HG02759 (cell line): ENCODE measurements around the gene DCST1.
"Not testable (repeated sequence)": the region's sequence is repeated elsewhere in the genome, so short reads cannot be mapped to it uniquely, and the experiment has no call there.

ENCODE experiments used
- ATAC-seq: cut with Tn5 transposase; IDR thresholded peaks from one replicate; pipeline ENCODE4 v1.9.1; 2021; ENCODE audit warnings: mild to moderate bottlenecking, moderate library complexity; ENCODE audit not compliant: unreplicated experiment

DCST1 gene

DNA sequence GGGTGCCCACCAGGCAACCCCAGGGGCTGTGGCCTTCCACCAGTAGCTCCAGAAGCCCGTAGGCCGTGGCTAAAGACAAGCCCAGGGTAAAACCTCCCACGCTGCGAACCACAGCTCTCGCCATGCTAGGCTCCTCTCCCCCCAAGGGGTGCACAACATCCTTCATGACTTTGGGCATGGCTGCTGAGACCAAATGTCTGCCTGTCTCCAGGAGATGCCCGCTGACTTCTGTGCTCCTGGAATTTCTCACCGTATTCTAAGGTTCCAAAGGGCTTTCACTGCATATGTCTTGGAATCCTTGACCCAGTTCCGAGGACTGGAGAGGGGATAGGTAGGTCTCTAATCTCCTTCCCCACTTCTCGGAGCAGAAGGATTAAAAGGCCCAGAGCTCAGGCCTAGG is at the start of gene DCST1, which contains the start of gene DCST2:
Gene DCST1, plus strand, starts transcription at position 301 of the 400 bp plus-strand sequence. CDS start 213 bp downstream, outside the sequence.
Gene DCST2, minus strand, starts transcription at position 258 of the 400 bp plus-strand sequence. Its CDS starts 80 bp downstream, at position 178.
- no peak for ATAC-seq

DNA sequence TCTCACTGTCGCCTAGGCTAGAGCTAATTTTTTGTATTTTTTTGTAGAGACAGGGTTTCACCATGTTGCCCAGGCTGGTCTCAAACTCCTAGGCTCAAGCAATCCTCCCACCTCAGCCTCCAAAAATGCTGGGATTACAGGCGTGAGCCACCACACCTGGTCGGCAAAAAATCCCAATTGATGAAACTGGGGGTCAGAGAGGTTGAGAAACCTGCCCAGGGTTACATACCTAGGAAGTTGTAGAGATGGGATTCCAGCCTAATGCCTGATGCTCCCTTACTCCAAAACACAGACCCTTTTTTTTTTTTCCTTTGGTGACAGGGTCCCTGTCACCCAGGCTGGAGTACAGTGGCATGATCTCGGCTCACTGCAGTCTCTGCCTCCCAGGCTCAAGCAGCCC is 46.9 kb upstream of the DCST1 start:
- ATAC-seq: not testable (repeated sequence)

DNA sequence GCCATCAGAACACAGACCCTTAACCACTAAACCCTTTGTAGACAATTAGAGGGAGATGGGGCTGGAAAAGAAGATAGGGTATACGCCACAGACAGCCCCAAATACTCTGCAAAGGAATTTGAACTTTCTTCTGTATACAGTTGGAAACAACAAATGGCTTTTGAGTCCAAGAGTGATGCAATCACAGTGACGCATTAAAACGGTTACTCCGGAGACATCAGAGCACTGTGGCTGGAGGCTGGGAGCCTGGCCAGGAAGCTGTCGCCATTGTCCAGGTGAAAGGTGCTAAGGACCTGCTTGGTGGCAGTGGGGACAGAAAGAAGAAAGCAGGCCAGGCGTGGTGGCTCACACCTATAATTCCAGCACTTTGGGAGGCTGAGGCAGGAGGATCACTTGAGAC is 46.3 kb upstream of the DCST1 start:
- no peak for ATAC-seq

- ATAC-seq: no peak
Observed at GRCh38 chr1:154988058-154988954, 45.3 kb upstream of the DCST1 start.

GRCh38 chr1:154989195-154989860 is 44.3 kb upstream of the DCST1 start:
- no peak for ATAC-seq

DNA sequence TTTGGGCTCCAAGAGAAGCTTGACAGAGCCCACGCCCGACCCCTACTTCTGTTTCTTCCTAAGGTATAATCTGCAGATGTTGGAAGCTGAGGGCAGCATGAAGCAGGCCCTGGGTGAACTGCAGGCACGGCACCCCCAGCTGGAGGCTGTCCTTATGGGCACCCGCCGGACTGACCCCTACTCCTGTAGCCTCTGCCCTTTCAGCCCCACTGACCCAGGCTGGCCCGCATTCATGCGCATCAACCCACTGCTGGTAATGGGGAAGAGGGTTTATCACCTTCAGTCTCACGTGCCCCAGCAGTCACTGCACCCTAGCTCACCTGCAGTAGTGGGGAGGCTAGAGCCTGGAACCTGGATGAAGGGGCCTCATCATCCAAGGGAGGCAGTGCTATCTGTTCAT is 43.3 kb upstream of the DCST1 start:
- no peak for ATAC-seq

DNA sequence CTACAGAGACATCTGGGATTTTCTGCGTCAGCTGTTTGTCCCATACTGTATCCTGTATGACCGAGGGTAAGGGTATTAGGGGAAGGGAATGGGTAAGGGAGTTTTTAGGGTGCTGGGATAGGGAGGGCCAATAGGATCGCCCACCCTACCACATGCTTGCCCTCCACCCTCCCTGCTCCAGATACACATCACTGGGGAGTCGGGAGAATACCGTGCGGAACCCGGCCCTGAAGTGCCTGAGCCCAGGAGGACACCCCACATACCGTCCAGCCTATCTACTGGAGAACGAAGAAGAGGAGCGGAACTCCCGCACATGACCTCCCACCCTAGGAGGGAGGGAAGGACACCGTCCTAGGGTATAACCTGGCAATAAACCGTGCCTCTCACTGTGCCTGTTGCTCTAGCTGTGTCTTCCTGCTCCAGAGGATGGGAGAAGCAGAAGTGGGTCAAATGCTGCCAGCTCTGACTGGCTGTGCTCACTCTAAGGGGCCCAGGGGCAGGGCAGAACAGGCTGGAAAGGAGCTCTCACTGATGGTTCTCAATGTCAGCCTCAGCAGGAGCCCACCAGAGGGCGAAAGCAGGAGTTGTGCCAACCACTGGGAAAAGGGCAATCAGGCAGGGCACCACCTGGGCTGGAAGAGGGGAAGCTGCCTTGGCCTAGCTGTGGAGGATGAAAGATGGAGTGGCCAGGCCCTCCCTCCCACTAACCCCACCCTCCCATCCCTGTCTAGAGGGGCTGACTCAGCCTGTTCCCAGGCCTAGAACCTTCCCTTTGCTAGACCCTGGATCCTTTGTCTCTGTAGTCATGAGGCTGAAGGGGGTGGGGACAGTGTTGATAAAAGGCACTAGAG is 40.7 kb upstream of the DCST1 start:
- ATAC-seq: no peak

DNA sequence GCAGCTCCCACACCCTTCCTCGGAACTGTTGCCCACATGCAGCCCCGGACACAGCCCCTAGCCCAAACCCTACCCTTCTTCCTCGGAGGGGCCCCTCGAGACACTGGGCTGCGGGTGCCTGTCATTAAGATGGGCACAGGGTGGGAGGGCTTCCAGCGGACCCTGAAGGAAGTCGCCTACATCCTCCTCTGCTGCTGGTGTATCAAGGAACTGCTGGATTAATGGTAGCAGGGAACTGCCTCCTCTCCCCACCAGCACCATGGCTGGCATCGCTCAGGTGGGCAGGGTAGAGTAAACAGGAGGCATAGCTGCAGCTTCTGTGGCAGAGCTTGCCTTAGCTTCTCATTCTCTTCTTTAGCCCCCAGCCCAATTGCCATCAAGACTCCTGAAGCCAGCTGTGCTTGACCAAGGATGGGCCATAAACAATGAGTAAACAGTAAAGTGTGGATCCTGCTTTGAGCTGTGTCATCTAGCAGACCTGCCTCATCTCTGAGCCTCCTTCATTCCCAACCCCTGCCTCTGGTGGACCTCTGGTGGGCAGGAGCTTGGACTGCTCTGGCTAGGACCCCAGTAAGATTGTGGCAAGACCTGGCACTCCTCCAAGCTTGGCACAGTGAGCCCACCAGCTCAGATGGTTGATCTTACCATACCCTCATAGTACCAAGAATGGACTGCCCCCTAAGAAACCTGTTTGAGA is 39.9 kb upstream of the DCST1 start, which contains the start of gene LENEP:
Gene LENEP, plus strand, starts transcription at position 15 of the 697 bp plus-strand sequence. Its CDS starts 22 bp downstream, at position 37.
- ATAC-seq: no peak

- ATAC-seq: no peak
Observed at GRCh38 chr1:154994269-154994587, 39.4 kb upstream of the DCST1 start.

DNA sequence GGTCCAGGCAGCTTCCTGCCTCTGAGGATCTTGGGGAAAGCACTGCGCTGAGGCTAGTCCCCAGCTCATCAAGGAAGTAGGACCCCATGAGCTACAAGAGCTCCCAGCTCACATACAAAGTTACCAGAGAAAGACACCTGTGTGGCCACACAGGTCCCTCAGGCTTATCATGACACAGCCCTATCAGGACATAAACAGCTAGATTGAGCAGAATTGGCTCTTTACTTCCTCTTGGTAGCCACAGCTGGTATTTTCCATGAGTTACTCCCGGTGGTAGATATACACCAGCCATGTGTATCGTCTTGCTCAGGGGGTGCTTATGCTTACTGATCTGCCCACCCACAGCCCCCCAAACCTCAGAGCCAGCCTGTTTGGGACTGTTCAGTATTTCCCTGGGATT is 39.0 kb upstream of the DCST1 start:
- no peak for ATAC-seq

- not testable (repeated sequence) for ATAC-seq
Observed at GRCh38 chr1:154995301-154995983, 38.2 kb upstream of the DCST1 start.

DNA sequence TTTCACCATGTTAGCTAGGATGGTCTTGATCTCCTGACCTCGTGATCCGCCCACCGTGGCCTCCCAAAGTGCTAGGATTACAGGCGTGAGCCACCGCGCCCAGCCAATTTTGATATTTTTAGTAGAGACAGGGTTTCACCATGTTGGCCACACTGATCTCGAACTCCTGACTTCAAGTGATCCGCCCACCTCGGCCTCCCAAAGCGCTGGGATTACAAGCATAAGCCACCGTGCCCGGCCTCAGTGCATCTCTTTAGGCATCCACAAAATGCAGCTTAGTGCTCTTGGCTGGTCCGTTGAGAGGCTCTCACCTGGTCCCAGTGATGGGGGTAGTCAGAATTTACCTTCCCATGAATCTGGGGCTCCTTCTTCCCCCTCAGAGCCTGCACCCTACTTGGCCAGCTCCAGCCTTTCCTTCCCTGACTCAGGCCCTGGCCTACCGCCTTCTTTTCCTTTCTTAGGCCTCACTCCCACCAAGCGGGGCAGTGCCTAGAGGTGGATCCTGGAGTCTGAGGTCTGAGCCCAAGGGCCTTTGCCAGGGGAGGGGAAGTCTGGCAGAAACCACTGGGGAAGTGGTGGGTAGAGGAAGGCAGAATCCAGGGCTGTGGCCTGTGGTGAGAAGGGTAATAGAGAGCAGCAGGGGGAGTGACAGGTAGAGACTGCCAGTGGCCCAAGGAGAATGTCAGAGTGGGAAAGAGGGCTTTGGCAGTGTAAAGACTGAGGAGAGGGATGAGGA is 36.5 kb upstream of the DCST1 start:
- no peak for ATAC-seq

DNA sequence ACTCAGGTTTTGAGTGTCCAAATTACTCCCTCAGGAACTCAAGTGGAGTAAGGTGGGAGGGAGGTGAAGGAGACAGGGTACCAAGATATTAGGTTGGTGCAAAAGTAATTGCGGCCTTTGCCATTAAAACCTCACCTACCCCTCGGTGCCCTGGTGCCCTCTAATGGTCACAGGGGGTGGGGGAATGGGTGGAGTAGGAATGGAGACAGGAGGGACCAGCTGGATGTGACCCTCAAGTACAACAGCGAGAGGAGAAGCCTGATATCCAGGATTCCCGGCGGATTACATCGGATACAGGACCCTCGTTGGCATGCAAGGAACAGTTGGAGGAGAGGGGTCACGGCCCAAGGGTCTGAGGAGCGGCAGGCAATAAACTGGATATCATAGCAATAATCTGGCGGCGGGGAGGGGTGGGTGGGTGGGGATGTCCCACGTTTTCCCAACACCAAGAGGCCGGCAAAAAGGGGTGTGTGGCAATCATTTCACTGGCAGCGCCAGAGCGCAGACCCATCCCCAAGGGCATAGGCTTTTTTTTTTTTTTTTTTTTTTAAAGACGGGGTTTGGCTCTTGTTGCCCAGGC is 35.3 kb upstream of the DCST1 start:
- no peak for ATAC-seq

DNA sequence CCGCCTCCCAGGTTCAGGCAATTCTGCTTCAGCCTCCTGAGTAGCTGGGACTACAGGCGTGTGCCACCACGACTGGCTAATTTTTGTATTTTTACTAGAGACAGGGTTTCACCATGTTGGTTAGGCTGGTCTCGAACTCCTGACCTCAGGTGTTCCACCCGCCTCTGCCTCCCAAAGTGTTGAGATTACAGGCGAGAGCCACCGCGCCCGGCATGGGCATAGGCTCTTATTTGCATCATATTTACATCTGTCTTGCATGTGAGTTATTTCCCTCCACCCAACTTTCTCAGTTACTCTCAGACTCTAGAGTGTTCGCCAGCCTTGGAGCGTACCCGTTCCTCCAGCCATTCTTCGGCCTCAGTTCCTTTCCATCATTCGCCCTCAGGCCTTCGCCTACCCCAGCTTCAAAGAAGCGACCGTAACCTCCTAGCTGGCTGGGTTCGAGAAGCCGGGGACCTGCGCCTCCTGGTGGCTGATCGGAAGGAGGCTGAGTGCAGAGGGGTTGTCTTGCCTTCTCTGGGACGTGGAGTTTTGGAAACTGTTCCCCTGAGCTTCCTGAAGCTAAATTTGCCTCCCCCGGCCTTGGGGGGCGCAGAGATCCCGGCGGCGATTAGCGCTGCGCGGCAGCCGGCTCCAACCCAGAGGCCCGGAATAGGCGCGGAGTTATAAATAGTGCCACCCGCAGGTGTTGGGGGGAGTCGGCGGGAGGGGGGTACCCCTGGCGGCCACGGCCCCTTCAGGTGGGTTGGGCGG is 34.6 kb upstream of the DCST1 start:
- ATAC-seq: no peak

DNA sequence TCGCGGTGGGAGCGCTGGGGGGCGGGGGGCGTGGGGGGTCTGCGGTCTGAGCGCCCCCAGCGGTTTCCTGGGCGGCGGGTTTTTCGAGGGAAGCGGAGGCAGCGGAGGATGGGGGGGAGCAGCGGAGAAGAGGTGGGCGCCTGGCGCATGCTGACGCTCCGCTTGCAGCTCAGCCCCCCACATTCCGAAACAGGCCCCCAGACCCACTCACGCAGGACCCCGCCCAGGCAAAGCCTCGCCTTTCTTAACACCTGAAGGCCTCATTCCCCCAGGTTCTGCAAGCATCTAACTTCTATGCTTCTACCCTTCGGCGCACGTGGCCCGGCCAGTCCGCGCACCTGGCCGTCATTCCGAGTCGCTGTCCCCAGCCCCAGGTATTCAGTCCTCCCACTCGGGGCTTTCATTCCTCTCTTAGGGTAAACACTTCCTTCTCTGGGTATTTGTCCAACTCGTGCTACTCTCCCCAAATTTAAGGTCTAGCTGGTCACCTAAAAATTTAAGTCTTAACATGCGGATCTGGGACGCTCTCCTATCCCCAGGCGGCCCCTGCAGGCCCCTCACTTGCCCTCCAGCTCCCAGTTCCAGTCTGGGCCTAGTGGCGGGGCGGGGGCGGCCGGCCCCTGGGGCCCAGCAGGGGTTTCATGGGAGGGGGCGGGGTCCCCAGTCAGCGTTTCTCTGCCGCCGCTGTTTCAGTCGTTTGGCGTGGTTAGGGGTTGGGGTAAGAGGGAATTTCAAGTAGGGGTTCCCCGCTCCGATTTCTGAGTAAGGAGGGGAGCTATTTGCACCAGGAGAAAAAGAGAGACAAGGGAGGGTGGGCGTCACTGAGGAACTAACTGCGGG is 33.8 kb upstream of the DCST1 start:
- no peak for ATAC-seq

GRCh38 chr1:155000411-155000725 is 33.3 kb upstream of the DCST1 start:
- no peak for ATAC-seq

DNA sequence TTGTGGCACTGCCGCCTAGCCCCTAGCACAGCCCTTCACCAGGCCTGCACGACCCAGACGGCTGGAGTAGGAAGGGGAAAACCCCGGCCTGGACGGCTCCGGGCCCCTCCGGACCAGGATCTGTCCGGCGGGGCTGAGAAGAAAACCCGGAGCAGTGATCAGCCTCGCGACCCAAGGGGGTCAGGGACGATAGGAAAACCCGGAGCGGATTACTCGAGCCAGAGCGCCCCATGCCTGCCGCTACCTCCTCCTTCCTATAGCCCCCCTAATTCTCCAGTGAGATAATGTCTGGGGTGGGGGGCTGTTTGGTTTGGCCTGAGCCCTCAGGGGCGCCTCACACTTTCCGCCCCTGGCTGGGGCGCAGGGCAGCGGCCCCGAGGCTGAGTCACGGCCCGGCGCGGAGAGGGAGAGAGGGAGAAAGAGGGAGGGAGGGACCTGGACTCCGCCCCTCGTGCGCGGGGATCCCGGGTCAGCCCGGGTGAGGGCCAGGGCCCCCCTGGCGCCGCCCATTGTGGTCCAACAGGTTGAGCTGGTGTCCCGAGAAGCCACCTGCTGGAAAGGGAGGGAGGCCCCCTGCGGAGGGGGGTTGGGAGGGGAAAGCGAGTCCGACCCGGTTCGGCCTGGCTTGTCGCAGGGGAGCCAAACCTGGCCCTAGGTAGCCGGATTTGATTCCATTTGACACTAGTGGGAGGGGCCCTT is 32.7 kb upstream of the DCST1 start:
- ATAC-seq: peak; percentile 43
